GM12874 (cell line): Measurements from ENCODE around the gene DTNB.
A peak's percentile ranks its signal among the peaks of the same experiment; 100 is the strongest.

Source experiments
- CTCF ChIP-seq: IDR thresholded peaks from 2 replicates; pipeline ENCODE4 v1.5.1; 2011; ENCODE audit warnings: low read depth, mild to moderate bottlenecking, control low read depth, low read length, moderate library complexity; ENCODE audit not compliant: insufficient read depth

Gene DTNB

DNA sequence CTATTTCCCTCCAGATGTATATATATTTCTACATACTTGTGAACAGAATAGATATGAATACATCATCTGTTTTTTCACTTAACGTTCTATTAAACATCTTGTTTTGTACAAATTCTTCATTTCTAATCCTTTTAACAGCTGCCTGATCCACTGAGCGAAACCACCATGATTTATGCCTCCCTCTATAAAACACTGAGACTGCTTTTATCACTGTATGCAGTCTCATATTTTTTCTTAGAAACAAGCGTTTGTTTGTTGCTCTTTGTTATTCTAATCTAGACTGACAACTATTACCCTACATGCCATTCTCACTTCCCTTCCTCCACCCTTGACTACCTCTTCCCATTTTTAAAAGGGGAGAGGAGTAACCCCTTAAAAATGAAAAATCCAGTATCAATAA lies 88.2 kb downstream of the DTNB start:
- no peak for TF ChIP-seq CTCF

GRCh38 chr2:25582077-25582830 lies 91.1 kb downstream of the DTNB start:
- no peak for TF ChIP-seq CTCF

GRCh38 chr2:25576596-25576995 lies 96.8 kb downstream of the DTNB start:
- no peak for TF ChIP-seq CTCF

DNA sequence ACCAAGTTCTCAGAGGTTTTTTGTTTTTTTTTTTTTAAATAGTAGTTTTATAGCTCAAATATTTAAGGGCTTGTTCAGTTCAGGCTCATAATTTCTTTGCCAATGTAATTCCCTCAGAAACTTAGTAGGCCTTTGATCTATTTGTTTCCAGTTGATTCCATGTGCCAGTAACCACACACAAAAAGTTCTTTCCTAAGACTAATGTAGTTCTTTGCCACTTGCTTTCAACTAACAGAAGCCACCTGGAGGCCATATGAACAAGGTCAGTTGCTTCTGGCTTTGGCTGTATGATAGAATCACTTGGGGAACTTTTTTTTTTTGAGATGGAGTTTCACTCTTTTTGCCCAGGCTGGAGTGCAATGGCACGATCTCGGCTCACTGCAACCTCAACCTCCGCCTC lies 100.7 kb downstream of the DTNB start:
- no peak for TF ChIP-seq CTCF

GRCh38 chr2:25570161-25570845 lies 103.1 kb downstream of the DTNB start:
- TF ChIP-seq CTCF: no peak

DNA sequence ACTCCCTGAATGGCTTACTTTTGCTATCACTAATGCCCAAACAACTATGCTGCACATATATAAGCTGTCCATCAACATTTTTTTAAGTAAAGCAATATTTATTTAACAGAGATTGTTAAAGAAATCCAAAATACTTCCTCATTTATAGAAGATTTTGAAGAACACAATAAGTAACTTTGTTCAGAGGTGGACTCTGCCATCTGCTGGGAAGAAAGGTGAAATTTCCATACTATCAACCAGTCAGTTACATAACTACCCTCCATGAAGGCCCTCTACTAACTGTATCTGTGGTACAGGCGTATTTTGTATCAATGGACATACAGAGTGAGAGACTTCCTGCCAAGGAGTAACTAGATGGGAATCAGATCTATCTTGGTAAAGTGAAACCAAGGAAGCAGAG lies 106.0 kb downstream of the DTNB start:
- TF ChIP-seq CTCF: peak; percentile 21; the same call in 1 of the 2 replicates

DNA sequence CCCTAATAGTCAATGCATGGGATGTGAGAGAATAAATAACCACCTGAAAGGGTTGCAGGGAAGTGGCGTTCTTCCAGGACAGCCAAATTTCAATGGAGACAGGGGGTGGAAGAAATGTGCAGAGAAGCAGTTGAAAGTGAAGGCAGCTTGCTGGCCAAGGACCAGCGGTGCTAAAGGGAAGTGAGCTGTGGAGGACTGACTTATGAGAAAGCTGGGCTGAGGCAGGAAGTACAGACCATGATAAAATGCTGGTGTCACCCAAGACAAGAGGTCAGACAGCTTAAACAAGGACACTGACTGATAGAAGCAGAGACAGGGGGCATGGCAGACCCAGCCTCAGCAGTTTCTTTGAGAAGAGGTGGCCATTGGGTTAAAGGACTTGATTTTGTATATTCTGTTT lies 106.7 kb downstream of the DTNB start:
- no peak for TF ChIP-seq CTCF
